Measurements from ENCODE around the gene DHRS7B.

- TF ChIP-seq CTCF (IDR thresholded peaks at IDR 0.05) (no peak), EZH2 (IDR thresholded peaks at IDR 0.05) (no peak)
Observed at GRCh38 chr17:21194703-21195102, 67.9 kb downstream of the DHRS7B start.

Measured in neural progenitor cell (in vitro differentiated cells).